Aorta (tissue), 5 donors: Measurements from ENCODE around the gene ARHGEF12. TPM values are rescaled to one million over a fixed set of nuclear protein-coding genes. Genes with fewer than 3 reads are reported as not detected.

Experiments used
- ATAC-seq: fragments of 200-7000 bp; cut with Tn5 transposase; one replicate; pipeline ENCODE4 v1.9.1; 2022; ENCODE audit warnings: moderate library complexity; ENCODE audit not compliant: low FRiP score
- DNase-seq, 2 donors: peaks; one replicate each; pipeline ENCODE4 v3.0.0-alpha.2; 2020
- H3K27ac ChIP-seq, 2 donors: one replicate each; pipeline ENCODE4 v1.5.1; 2013; ENCODE audit warnings: low read length in 2 of 2, mild to moderate bottlenecking in 2 of 2, moderate library complexity in 2 of 2, control low read depth in 1 of 2, inconsistent platforms in 1 of 2, low read depth in 1 of 2
- H3K27me3 ChIP-seq, 2 donors: one replicate each; pipeline ENCODE4 v1.6.1; 2013; ENCODE audit warnings: control low read depth in 1 of 2, low read length in 1 of 2, mild to moderate bottlenecking in 1 of 2, moderate library complexity in 1 of 2; ENCODE audit not compliant: insufficient read depth in 2 of 2, control insufficient read depth in 1 of 2
- H3K36me3 ChIP-seq, 2 donors: one replicate each; pipeline ENCODE4 v1.6.1; 2013; ENCODE audit warnings: control low read depth in 1 of 2, low read length in 1 of 2, mild to moderate bottlenecking in 1 of 2; ENCODE audit not compliant: insufficient read depth in 2 of 2, control insufficient read depth in 1 of 2
- H3K4me1 ChIP-seq, 2 donors: one replicate each; pipeline ENCODE4 v1.6.1; 2013; ENCODE audit warnings: low read length in 2 of 2, control low read depth in 1 of 2, mild to moderate bottlenecking in 1 of 2, moderate library complexity in 1 of 2; ENCODE audit not compliant: insufficient read depth in 2 of 2, control insufficient read depth in 1 of 2
- H3K4me3 ChIP-seq, 2 donors: one replicate each; pipeline ENCODE4 v1.5.1; 2013; ENCODE audit warnings: low read length in 2 of 2, control low read depth in 1 of 2, mild to moderate bottlenecking in 1 of 2
- H3K9me3 ChIP-seq: one replicate; pipeline ENCODE4 v1.6.1; 2013; ENCODE audit warnings: mild to moderate bottlenecking, low read length; ENCODE audit not compliant: control insufficient read depth
- WGBS, 2 donors: extraction: QIAGEN DNeasy Blood & Tissue Kit; methylation state at CpG; one replicate each; pipeline ENCODE4 v1.1.7; 2013; 5-methylcytosine and 5-hydroxymethylcytosine counted together
- intact Hi-C, 2 donors: fragments of 100-400 bp; cut with DNase I; formaldehyde crosslinking; loops; one replicate each; pipeline versions ENCODE4 v1.14.2 to v1.15.0; 2022
- polyA plus RNA-seq, 2 donors: library from polyadenylated mRNA; stranded (reverse); fragments of 200-250 nt; gene quantifications; one replicate each; pipeline ENCODE4 v1.2.3, GENCODE V29; 2013
- total RNA-seq, 2 donors: library from RNA; stranded (reverse); fragmentation: NEBNext Ultra II Directional; extraction: Animal tissue kit (Norgen Biotek cat#: 25700); gene quantifications; one replicate each; pipeline ENCODE4 v1.2.1, GENCODE V29; 2021
- donor health status: healthy with polysubstance abuse.
- donor health status: Bipolar disorder and iron deficiency.
- donor health status: DM: no; HTN: no; CAD: no.
- donor health status: DM: no; HTN: no; CAD: no.
- donor health status: DM: yes; HTN: yes; CAD: no.

ARHGEF12 gene
- total and polyA plus RNA-seq, 4 donors: 21.7 to 143 (median 75.8) TPM

GRCh38 chr11:120520091-120520822, 184.0 kb downstream of the ARHGEF12 start:
- DNase-seq (no peak), ATAC-seq (no peak)
- H3K4me3 ChIP-seq: no peak overlapping the region
- H3K27me3 ChIP-seq: no peaks in the 10 kb centered on the region
- H3K27ac ChIP-seq: no peak overlapping the region
- no peaks in the 10 kb centered on the region for H3K9me3 ChIP-seq
- H3K36me3 ChIP-seq: no peaks in the 10 kb centered on the region
- WGBS, 2 donors: 95 to 97% methylated on average over 16 of the region's 16 CpGs
- intact Hi-C loops: no loop called here
- no peaks in the 10 kb centered on the region for H3K4me1 ChIP-seq

DNA sequence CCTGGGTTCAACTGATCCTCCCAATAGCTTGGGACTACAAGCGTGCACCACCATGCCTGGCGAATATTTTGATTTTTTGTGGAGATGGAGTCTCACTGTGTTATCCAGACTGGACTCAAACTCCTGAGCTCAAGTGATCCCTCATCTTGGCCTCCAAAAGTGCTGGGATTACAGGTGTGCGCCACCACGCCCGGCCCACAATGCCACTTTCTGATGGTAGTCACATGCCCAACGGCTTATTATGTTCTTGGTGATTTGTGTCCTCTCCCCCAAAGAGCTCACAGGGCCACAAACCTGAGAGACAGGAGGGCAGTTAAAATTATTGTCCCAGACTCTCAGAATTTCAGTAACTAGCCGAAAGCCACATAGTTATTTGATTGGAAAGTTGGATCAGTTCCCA, 185.0 kb downstream of the ARHGEF12 start:
- no peak for DNase-seq
- H3K4me3 ChIP-seq: no peak overlapping the region
- H3K27ac ChIP-seq: no peak overlapping the region
- H3K4me1 ChIP-seq: no peaks in the 10 kb centered on the region
- intact Hi-C loops: no loop called here
- no peaks in the 10 kb centered on the region for H3K27me3 ChIP-seq
- no peak for ATAC-seq
- WGBS, 2 donors: 93 to 96% methylated on average over 7 of the region's 7 CpGs
- no peaks in the 10 kb centered on the region for H3K36me3 ChIP-seq
- H3K9me3 ChIP-seq: no peaks in the 10 kb centered on the region

DNA sequence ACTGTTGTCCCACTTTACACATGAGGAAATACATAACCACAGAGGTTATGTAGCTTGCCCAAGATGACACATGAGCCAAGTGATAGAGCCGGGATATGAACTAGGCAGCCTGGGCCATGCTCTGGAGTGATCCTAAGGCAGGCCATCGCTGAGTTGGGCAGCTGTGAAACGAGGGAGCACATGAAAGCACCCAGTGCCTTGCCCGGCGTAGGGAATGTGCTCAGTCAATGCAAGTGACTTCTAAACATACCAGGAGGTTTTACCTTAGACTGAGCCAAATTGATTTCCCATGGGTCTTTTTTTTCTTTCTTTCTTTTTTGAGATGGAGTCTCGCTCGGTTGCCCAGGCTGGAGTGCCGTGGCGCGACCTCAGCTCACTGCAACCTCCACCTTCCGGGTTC, 185.8 kb downstream of the ARHGEF12 start:
- no peak overlapping the region for H3K4me3 ChIP-seq
- H3K9me3 ChIP-seq: no peaks in the 10 kb centered on the region
- DNase-seq: no peak
- intact Hi-C loops: no loop called here
- H3K36me3 ChIP-seq: no peaks in the 10 kb centered on the region
- H3K27ac ChIP-seq: no peak overlapping the region
- 88 to 89% methylated on average over 11 of the region's 11 CpGs for WGBS, 2 donors
- no peak for ATAC-seq
- no peaks in the 10 kb centered on the region for H3K4me1 ChIP-seq
- H3K27me3 ChIP-seq: no peaks in the 10 kb centered on the region

- Histone ChIP-seq H3K27ac (no peak overlapping the region), H3K9me3 (no peaks in the 10 kb centered on the region), H3K27me3 (no peaks in the 10 kb centered on the region), H3K4me3 (no peak overlapping the region), H3K4me1 (no peaks in the 10 kb centered on the region), H3K36me3 (no peaks in the 10 kb centered on the region)
- 72 to 77% methylated on average over 3 of the region's 3 CpGs for WGBS, 2 donors
- intact Hi-C loops: no loop called here
- ATAC-seq: no peak
- DNase-seq: no peak
Observed at GRCh38 chr11:120522736-120523135, 186.5 kb downstream of the ARHGEF12 start.

GRCh38 chr11:120523196-120523595, 187.0 kb downstream of the ARHGEF12 start:
- peak; percentile 8 for ATAC-seq
- DNase-seq: no peak
- WGBS, 2 donors: 57 to 59% methylated on average over 12 of the region's 12 CpGs

DNA sequence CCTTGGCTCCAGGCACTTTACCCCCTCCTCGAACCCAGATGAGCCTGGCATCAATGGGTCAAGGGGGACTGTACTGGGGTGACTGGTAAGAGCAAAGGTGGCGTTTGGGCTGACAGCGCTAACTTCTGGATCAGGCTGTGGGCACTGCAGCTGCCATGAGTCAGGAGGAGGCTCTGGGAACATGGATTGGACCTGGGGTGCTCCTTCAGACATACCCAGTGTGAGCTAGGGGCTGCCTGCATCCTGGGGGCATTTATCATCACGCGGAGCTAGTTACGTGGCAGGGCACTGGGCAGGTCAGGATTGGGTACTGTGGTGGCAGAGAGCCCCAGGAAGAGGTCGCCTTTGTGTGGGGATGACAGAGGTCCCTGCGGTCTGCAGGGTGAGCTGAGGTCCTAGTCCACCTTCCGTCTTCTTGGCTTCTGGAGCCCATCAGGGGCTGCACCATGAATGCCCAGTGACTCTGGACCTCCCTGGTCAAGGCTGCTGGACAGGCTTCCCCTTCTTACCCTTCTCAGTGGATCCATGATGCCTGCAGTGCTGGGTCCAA, 188.4 kb downstream of the ARHGEF12 start:
- ATAC-seq: no peak
- WGBS, 2 donors: 96% methylated on average over 9 of the region's 9 CpGs
- DNase-seq: no peak
- intact Hi-C loops: no loop called here
- no peaks in the 10 kb centered on the region for H3K4me1 ChIP-seq
- H3K27ac ChIP-seq: no peak overlapping the region
- no peaks in the 10 kb centered on the region for H3K9me3 ChIP-seq
- no peaks in the 10 kb centered on the region for H3K36me3 ChIP-seq
- no peaks in the 10 kb centered on the region for H3K27me3 ChIP-seq
- H3K4me3 ChIP-seq: no peak overlapping the region

More at GRCh38 chr11:120523196-120523595, 187.0 kb downstream of the ARHGEF12 start:
- Histone ChIP-seq H3K27ac (no peak overlapping the region), H3K4me3 (no peak overlapping the region), H3K9me3 (no peaks in the 10 kb centered on the region), H3K4me1 (no peaks in the 10 kb centered on the region), H3K36me3 (no peaks in the 10 kb centered on the region), H3K27me3 (no peaks in the 10 kb centered on the region)
- intact Hi-C loops: no loop called here

DNA sequence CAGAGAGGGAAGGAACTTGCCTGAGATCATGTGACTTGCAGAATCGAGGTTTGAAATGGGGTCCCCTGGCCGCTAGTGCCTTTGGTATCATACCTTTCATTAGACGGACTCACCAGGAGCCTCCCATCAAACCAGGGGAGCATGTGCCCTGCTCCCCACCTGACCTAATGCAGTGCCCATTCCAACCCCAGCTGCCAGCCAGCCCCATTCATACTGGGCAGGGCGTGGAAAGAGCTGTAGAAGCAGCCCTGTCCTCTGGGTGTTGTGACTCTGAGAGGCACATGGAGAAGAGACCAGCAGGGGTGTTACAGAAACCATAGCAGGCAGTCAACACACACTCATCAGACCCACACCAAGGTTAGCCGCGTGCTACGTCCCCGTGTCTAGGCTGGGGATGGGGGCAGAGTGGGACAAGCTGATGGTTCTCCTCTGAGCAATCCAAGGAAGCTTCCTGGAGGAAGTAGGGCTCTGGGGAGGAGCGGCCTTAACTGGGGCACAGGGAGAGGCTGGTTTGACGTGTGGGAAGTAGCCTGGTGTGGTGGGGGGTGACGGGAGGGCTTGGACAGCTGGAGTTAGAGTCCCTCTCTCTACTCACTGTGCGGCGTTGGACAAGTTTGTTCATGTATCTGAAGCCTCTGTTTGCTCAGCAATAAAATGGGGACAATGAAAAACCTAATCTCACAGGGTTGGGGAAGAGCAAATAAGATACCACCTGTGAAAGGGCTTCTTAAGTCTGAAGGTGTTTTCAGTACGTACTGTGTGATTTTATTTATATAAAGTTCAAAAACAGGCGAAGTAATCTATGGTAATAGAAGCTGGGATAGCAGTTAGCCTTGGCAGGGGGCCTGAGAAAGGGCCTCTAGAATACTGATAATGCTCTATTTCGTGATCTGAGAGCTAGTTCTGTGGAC, 189.3 kb downstream of the ARHGEF12 start:
- ATAC-seq: no peak
- intact Hi-C loops: no loop called here
- Histone ChIP-seq H3K36me3 (no peaks in the 10 kb centered on the region), H3K9me3 (no peaks in the 10 kb centered on the region), H3K4me1 (no peaks in the 10 kb centered on the region), H3K27ac (no peak overlapping the region), H3K4me3 (no peak overlapping the region), H3K27me3 (no peaks in the 10 kb centered on the region)
- no peak for DNase-seq
- WGBS, 2 donors: 85 to 86% methylated on average over 16 of the region's 16 CpGs

GRCh38 chr11:120526241-120526640, 190.0 kb downstream of the ARHGEF12 start:
- Histone ChIP-seq H3K27me3 (no peaks in the 10 kb centered on the region), H3K4me3 (no peak overlapping the region), H3K36me3 (no peaks in the 10 kb centered on the region), H3K27ac (no peak overlapping the region), H3K4me1 (no peaks in the 10 kb centered on the region), H3K9me3 (no peaks in the 10 kb centered on the region)
- DNase-seq: no peak
- intact Hi-C loops: no loop called here
- no peak for ATAC-seq
- 93 to 96% methylated on average over 10 of the region's 10 CpGs for WGBS, 2 donors
